H1 (cell line): ENCODE results near the gene AGPAT4. TPM values are rescaled to one million over a fixed set of nuclear protein-coding genes. Genes with fewer than 3 reads are reported as not detected.

ENCODE experiments used
- CTCF ChIA-PET: fragments of 300-600 bp; sonication (Branson Sonifier 250); formaldehyde crosslinking; loops from one replicate; lab custom pipeline; 2021; ENCODE audit not compliant: partially characterized antibody; lab: Charles Lee
- POLR2A ChIA-PET: fragments of 300-600 bp; sonication (Branson Sonifier 250); formaldehyde crosslinking; loops from one replicate; lab custom pipeline; 2021; ENCODE audit warnings: inconsistent platforms; ENCODE audit not compliant: partially characterized antibody; lab: Charles Lee
- DNase-seq, 2 experiments: peaks; one replicate each; pipeline versions ENCODE4 v3.0.0 to v3.0.0-alpha.2; 2010 to 2022; ENCODE audit warnings: low spot score in 2 of 2, low read depth in 1 of 2, mixed read lengths in 1 of 2
- FAIRE-seq: peaks from 2 replicates; lab custom pipeline; 2011; peaks lifted over from hg19 to GRCh38; lab: Jason Lieb, UNC
- H2AFZ ChIP-seq: 2 replicates; pipeline ENCODE4 v1.8.1; 2012; ENCODE audit warnings: low read length, inconsistent platforms
- H2AK5ac ChIP-seq: 2 replicates; pipeline ENCODE4 v1.6.1; 2013; ENCODE audit warnings: low read depth, low read length
- H2BK120ac ChIP-seq: replicated peaks from 2 replicates; pipeline ENCODE3; 2013; ENCODE audit warnings: low read depth, low read length, inconsistent platforms
- H2BK12ac ChIP-seq: 2 replicates; pipeline ENCODE4 v1.6.1; 2013; ENCODE audit warnings: low read depth, low read length
- H2BK15ac ChIP-seq: 2 replicates; pipeline ENCODE4 v1.6.1; 2013; ENCODE audit warnings: low read length
- H2BK20ac ChIP-seq: 2 replicates; pipeline ENCODE4 v1.6.1; 2013; ENCODE audit warnings: low read length
- H2BK5ac ChIP-seq: 2 replicates; pipeline ENCODE4 v1.6.1; 2013; ENCODE audit warnings: low read depth, low read length
- H3K14ac ChIP-seq: 2 replicates; pipeline ENCODE4 v1.6.1; 2013; ENCODE audit warnings: inconsistent platforms; ENCODE audit not compliant: insufficient read length
- H3K18ac ChIP-seq: 2 replicates; pipeline ENCODE4 v1.6.1; 2013; ENCODE audit warnings: low read length; ENCODE audit errors: extremely low read depth
- H3K23ac ChIP-seq: 2 replicates; pipeline ENCODE4 v1.6.1; 2013; ENCODE audit warnings: inconsistent platforms; ENCODE audit not compliant: insufficient read length
- H3K23me2 ChIP-seq: 2 replicates; pipeline ENCODE4 v1.6.1; 2013; ENCODE audit warnings: low read depth, low read length
- H3K27ac ChIP-seq: 2 replicates; pipeline ENCODE4 v1.6.1; 2011; ENCODE audit warnings: low read depth, low read length, inconsistent platforms
- H3K27me3 ChIP-seq, 4 experiments: replicated peaks in 1 of 4; 1 replicate in 1 of 4; 2 replicates in 3 of 4; pipeline versions ENCODE4 v1.6.1 to v1.8.1; 2011 to 2013; ENCODE audit warnings: low read length in 3 of 4, mild to moderate bottlenecking in 3 of 4, inconsistent platforms in 2 of 4, mixed read lengths in 2 of 4, moderate library complexity in 1 of 4; ENCODE audit not compliant: control insufficient read depth in 3 of 4, insufficient read depth in 3 of 4; ENCODE audit errors: extremely low read depth in 1 of 4
- H3K36me3 ChIP-seq, 4 experiments: 2 replicates each; pipeline versions ENCODE4 v1.6.1 to v1.8.1; 2011 to 2013; ENCODE audit warnings: mild to moderate bottlenecking in 4 of 4, low read length in 3 of 4, moderate library complexity in 2 of 4, control low read depth in 1 of 4, inconsistent platforms in 1 of 4; ENCODE audit not compliant: insufficient read depth in 4 of 4, control insufficient read depth in 2 of 4
- H3K4ac ChIP-seq: replicated peaks from 2 replicates; pipeline ENCODE3; 2013; ENCODE audit warnings: low read length, low read depth, mixed read lengths, inconsistent platforms; ENCODE audit not compliant: insufficient read length
- H3K4me1 ChIP-seq, 4 experiments: replicated peaks in 1 of 4; 1 replicate in 1 of 4; 2 replicates in 3 of 4; pipeline versions ENCODE4 v1.6.1 to v1.8.1; 2011 to 2013; ENCODE audit warnings: low read length in 3 of 4, inconsistent platforms in 2 of 4, mixed read lengths in 1 of 4; ENCODE audit not compliant: insufficient read depth in 4 of 4, control insufficient read depth in 3 of 4
- H3K4me2 ChIP-seq, 2 experiments: 2 replicates each; pipeline versions ENCODE4 v1.6.1 to v1.8.1; 2011 to 2013; ENCODE audit warnings: low read depth in 2 of 2, low read length in 2 of 2, control low read depth in 1 of 2, inconsistent platforms in 1 of 2, mild to moderate bottlenecking in 1 of 2; ENCODE audit not compliant: insufficient read depth in 1 of 2
- H3K4me3 ChIP-seq, 4 experiments: fragments of 200-600, 300-600 bp in 1 of 4; sonication (generic), shearing (Covaris generic), sonication (Bioruptor Twin) in 1 of 4; 2 replicates each; pipeline versions ENCODE4 v1.5.1 to v1.8.1; 2011 to 2016; ENCODE audit warnings: low read length in 4 of 4, low read depth in 3 of 4, control low read depth in 2 of 4, inconsistent platforms in 2 of 4, mild to moderate bottlenecking in 2 of 4, mixed read lengths in 1 of 4, moderate library complexity in 1 of 4; ENCODE audit not compliant: insufficient read depth in 2 of 4; ENCODE audit errors: extremely low read depth in 1 of 4
- H3K56ac ChIP-seq: replicated peaks from 2 replicates; pipeline ENCODE3; 2013; ENCODE audit warnings: low read depth, mild to moderate bottlenecking, mixed read lengths, low read length, inconsistent platforms; ENCODE audit not compliant: insufficient read length
- H3K79me1 ChIP-seq: 2 replicates; pipeline ENCODE4 v1.6.1; 2013; ENCODE audit warnings: low read depth, low read length, control low read depth
- H3K79me2 ChIP-seq, 2 experiments: 2 replicates each; pipeline versions ENCODE4 v1.6.1 to v1.8.1; 2012 to 2013; ENCODE audit warnings: low read length in 2 of 2, mild to moderate bottlenecking in 2 of 2, inconsistent platforms in 1 of 2; ENCODE audit not compliant: insufficient read depth in 2 of 2, control insufficient read depth in 1 of 2
- H3K9ac ChIP-seq, 4 experiments: replicated peaks in 1 of 4; 1 replicate in 1 of 4; 2 replicates in 3 of 4; pipeline versions ENCODE4 v1.6.1 to v1.8.1; 2011 to 2013; ENCODE audit warnings: low read depth in 3 of 4, low read length in 3 of 4, control low read depth in 2 of 4, mild to moderate bottlenecking in 2 of 4, moderate library complexity in 2 of 4, inconsistent platforms in 1 of 4; ENCODE audit errors: extremely low read depth in 1 of 4
- H3K9me3 ChIP-seq, 2 experiments: 2 replicates each; pipeline versions ENCODE4 v1.6.1 to v1.8.1; 2012 to 2013; ENCODE audit warnings: mild to moderate bottlenecking in 2 of 2, moderate library complexity in 2 of 2, control low read depth in 1 of 2, inconsistent platforms in 1 of 2, low read depth in 1 of 2, low read length in 1 of 2, mixed read lengths in 1 of 2; ENCODE audit not compliant: insufficient read depth in 2 of 2
- H4K20me1 ChIP-seq, 2 experiments: replicated peaks in 1 of 2; 2 replicates each; pipeline versions ENCODE3 to v1.8.1; 2011 to 2013; ENCODE audit warnings: inconsistent platforms in 2 of 2, low read length in 2 of 2, mild to moderate bottlenecking in 1 of 2; ENCODE audit not compliant: insufficient read depth in 2 of 2, control insufficient read depth in 1 of 2
- H4K5ac ChIP-seq: 2 replicates; pipeline ENCODE4 v1.6.1; 2013; ENCODE audit warnings: low read length, low read depth, mixed read lengths, inconsistent platforms; ENCODE audit not compliant: insufficient read length
- H4K8ac ChIP-seq: 2 replicates; pipeline ENCODE4 v1.8.0; 2013; ENCODE audit warnings: mild to moderate bottlenecking, moderate library complexity, low read length, inconsistent platforms; ENCODE audit not compliant: insufficient read depth; ENCODE audit errors: extremely low read depth
- H4K91ac ChIP-seq: replicated peaks from 2 replicates; pipeline ENCODE3; 2013; ENCODE audit warnings: low read length, mixed read lengths, inconsistent platforms; ENCODE audit not compliant: insufficient read length
- CEBPB ChIP-seq: IDR thresholded peaks from 2 replicates; pipeline ENCODE4 v1.6.1; 2012; ENCODE audit warnings: low read depth, low read length
- EGR1 ChIP-seq: IDR thresholded peaks from 2 replicates; pipeline ENCODE4 v1.6.1; 2011; ENCODE audit warnings: low read depth, low read length, borderline replicate concordance
- JUND ChIP-seq: IDR thresholded peaks from 2 replicates; pipeline ENCODE4 v1.6.1; 2011; ENCODE audit warnings: mild to moderate bottlenecking, improper control_type of control experiment, low read length
- PHF8 ChIP-seq: fragments of 200-600 bp; sonication (generic); conservative IDR thresholded peaks from 2 replicates; pipeline ENCODE4 v1.7.1; 2012; ENCODE audit warnings: low read depth, mild to moderate bottlenecking, inconsistent platforms, low read length, moderate library complexity
- SIX5 ChIP-seq: IDR thresholded peaks from 2 replicates; pipeline ENCODE4 v1.6.1; 2011; ENCODE audit warnings: mild to moderate bottlenecking, low read depth, low read length
- ZNF274 ChIP-seq: IDR thresholded peaks from 2 replicates; pipeline ENCODE4 v1.7.0; 2012; ENCODE audit warnings: low read length, borderline replicate concordance; ENCODE audit errors: extremely low read depth
- polyA plus RNA-seq, 7 experiments: library from polyadenylated mRNA; depleted of rRNA in 3 of 7; stranded (reverse) in 5 of 7; unstranded in 2 of 7; fragments of >200 nt in 5 of 7; fragments of 200-250 nt in 2 of 7; gene quantifications; 1 replicate in 5 of 7; 2 replicates in 1 of 7; 4 replicates in 1 of 7; pipeline versions ENCODE4 v1.2.1 to v1.2.3, GENCODE V29; 2011 to 2013; ENCODE audit warnings: missing spikeins in 2 of 7, mixed read lengths in 2 of 7
- total RNA-seq: library from RNA; stranded (reverse); fragmentation: NEBNext Ultra II Directional; extraction: Animal tissue kit (Norgen Biotek cat#: 25700); gene quantifications from 2 replicates; pipeline ENCODE4 v1.2.1, GENCODE V29; 2021

AGPAT4 gene
- total and polyA plus RNA-seq, 2 of the 8 experiments (the other 6 are each of a cell fraction or from before 2014, with no cell fraction given) = 13.5 to 23.8 TPM

DNA sequence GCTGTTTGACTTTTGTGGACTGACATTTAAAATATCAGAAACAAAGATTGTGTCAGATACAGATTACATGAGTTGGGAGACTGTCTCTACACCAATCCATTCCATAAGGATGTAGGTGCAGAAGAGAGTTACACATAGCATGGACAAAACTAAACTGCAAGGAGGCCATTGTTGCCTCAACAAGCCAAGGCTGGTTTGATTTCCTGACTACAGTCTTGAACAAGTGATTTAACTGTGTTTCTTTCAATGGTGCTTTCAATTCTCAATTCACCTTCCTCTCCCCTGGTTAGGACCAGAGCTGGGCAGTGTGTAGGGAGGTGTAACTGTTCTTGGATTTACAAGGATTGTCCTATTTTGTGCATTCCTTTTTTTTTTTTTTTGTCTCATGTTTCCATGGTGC is 82.2 kb downstream of the AGPAT4 start:
- peaks cover 0 to 10% of the 10 kb centered on the region in 2 experiments; a peak in 3 of 4 replicates for H3K79me2 ChIP-seq
- no peak overlapping the region for H2BK5ac ChIP-seq
- no peak overlapping the region for H3K27ac ChIP-seq
- H4K20me1 ChIP-seq = peaks cover 0 to 4% of the 10 kb centered on the region in 2 experiments
- H2BK20ac ChIP-seq = no peak overlapping the region
- peaks cover 7% of the 10 kb centered on the region in 2 experiments; a peak in 3 of 4 replicates for H3K9me3 ChIP-seq
- no peak overlapping the region for H3K56ac ChIP-seq
- no peaks in the 10 kb centered on the region for H3K4me1 ChIP-seq
- H4K5ac ChIP-seq = no peak overlapping the region
- H3K14ac ChIP-seq = no peak overlapping the region
- no peak overlapping the region for H4K91ac ChIP-seq
- ChIA-PET POLR2A (no interaction called here), CTCF (interaction anchor here (0.7 to 1.1 kb wide), 2 partner anchors 10 to 77 kb away, joined by 3 read pairs; no protein-coding TSS in a partner anchor)
- H3K27me3 ChIP-seq = no peaks in the 10 kb centered on the region
- H3K18ac ChIP-seq = no peak overlapping the region
- no peak overlapping the region for H2BK120ac ChIP-seq
- H3K9ac ChIP-seq = no peak overlapping the region
- H2AK5ac ChIP-seq = no peak overlapping the region
- no peak overlapping the region for H2AFZ ChIP-seq
- H3K23ac ChIP-seq = no peak overlapping the region
- no peak for DNase-seq
- no peak overlapping the region for H3K4me3 ChIP-seq
- H3K23me2 ChIP-seq = peaks cover 4% of the 10 kb centered on the region; the same call in 1 of the 2 replicates
- H3K36me3 ChIP-seq = peaks cover 0 to 9% (median 4%) of the 10 kb centered on the region in 4 experiments; a peak in 2 of 8 replicates
- peaks cover 8% of the 10 kb centered on the region; the same call in 1 of the 2 replicates for H3K79me1 ChIP-seq
- H4K8ac ChIP-seq = no peak overlapping the region
- H2BK15ac ChIP-seq = no peak overlapping the region
- H3K4ac ChIP-seq = no peak overlapping the region
- H3K4me2 ChIP-seq = no peak overlapping the region
- H2BK12ac ChIP-seq = no peak overlapping the region
- FAIRE-seq = no peak
- TF ChIP-seq ZNF274 = no peak
- no peak for TF ChIP-seq SIX5
- no peak for TF ChIP-seq CEBPB
- no peak for TF ChIP-seq PHF8
- no peak for TF ChIP-seq EGR1
- TF ChIP-seq JUND = no peak
